Hippocampal formation (tissue), 2 donors: ENCODE data around the gene C15orf62.

Source experiments
- DNase-seq, 2 donors: peaks; one replicate each; lab custom pipeline; 2025; lab: John Stamatoyannopoulos, UW

Gene C15orf62

GRCh38 chr15:40819048-40819447 lies 49.3 kb downstream of the C15orf62 start:
- DNase-seq: no peak

GRCh38 chr15:40821195-40821594 lies 51.4 kb downstream of the C15orf62 start:
- no peak for DNase-seq
